HG03064 (cell line): ENCODE measurements around the gene RING1.
"Not testable (repeated sequence)": the region's sequence is repeated elsewhere in the genome, so short reads cannot be mapped to it uniquely, and the experiment has no call there.

ENCODE experiments used
- ATAC-seq: cut with Tn5 transposase; IDR thresholded peaks from one replicate; pipeline ENCODE4 v1.9.1; 2021; ENCODE audit warnings: low read depth; ENCODE audit not compliant: unreplicated experiment

RING1 gene

DNA sequence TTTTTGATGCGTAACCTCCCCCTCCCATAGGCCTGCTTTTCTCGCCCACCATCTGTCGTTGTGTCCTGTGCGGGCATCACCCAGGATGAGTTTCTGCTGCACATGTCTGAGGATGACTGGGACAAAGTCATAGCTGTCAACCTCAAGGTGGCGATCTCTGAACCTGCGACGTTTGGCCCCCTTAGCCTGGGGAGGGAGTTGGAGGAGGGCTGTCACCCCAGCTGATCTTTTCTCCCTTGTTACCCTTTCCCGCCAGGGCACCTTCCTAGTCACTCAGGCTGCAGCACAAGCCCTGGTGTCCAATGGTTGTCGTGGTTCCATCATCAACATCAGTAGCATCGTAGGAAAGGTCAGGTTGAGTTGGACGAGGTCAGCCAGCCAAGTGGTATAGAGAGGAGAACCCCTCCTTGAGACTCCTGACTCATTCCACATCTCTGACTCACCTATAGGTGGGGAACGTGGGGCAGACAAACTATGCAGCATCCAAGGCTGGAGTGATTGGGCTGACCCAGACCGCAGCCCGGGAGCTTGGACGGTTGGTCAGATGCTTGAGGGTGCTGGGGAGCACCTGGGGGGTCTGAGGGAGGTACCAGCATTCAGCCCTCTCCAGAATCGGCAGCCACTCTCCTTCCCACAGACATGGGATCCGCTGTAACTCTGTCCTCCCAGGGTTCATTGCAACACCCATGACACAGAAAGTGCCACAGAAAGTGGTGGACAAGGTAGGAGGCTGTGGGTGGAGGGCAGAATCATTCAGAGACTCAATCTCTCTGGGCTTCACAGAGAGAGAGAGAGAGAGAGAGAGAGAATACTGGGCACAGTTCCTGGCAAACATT lies 2.9 kb upstream of the RING1 start:
- no peak for ATAC-seq

DNA sequence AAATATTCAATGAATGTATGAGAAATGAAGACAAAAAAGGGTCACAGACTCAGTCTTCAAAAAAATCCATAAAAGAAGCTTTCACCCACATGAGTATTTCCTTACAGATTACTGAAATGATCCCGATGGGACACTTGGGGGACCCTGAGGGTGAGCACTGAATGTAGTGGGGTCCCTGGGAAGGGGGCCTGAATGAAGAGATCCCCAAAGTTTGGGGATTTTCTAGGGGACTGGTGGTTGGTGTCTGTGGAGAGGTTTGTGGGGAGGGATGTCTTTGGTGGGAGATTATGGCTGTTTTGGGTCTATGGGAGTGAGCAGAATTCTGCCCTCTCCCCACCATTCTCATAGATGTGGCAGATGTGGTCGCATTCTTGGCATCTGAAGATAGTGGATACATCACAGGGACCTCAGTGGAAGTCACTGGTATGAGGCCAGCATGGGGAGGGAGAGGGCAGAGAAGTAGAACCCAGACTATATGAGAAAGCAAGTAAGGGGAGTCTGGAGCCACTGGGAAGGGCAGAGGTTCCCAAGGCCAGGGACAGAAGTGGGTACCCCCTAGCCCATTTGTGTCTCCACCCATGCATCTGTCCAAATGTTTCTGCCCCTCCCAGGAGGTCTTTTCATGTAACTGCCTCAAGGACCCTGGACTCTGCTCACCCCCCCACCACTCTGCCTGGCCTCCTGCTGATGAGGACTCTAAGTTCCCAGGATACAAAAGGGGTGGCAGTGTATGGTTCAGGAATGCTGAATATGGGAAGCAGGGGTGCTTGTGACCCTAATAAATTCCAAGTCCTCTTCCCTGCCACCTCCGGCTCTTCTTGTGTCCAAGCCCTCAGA lies 2.1 kb upstream of the RING1 start:
- ATAC-seq: no peak

DNA sequence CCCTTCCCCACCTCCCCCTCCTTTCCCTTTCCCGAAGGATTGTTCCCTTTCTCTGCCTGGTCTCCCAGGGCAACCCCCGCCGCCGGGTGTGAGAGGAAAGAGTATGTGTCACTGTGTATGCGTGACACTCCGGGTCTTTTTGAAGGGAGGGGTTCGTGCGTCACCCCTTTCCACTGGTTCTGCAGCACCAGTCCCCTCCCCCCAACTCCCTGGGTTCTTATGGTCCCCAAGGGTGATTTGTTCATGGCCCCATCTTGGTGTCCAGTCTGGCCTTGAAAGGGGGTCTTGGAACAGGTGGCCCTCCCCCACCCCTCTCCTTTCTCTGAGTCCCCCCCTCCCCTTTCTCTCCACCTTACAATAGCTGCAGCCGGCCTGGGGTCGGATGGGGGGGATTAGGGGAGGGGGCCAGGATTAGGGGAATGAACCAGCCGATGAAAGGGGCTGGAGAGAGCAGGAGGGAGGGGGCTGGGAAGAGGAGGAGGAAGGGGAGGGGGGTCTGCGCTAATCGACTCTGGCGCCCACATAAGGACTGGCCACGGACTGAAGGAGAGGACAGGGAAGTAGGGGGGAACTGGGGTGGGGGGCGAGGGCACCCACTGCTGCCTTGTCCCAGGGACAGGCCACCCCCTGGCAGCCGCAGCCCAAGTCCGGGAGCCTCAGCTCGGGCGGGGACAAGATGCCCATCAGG lies 1.3 kb upstream of the RING1 start:
- ATAC-seq: no peak

GRCh38 chr6:33207552-33208090 lies 679 bp upstream of the RING1 start:
- ATAC-seq: no peak

- no peak for ATAC-seq
Observed at GRCh38 chr6:33209856-33210255, 1.6 kb downstream of the RING1 start.

DNA sequence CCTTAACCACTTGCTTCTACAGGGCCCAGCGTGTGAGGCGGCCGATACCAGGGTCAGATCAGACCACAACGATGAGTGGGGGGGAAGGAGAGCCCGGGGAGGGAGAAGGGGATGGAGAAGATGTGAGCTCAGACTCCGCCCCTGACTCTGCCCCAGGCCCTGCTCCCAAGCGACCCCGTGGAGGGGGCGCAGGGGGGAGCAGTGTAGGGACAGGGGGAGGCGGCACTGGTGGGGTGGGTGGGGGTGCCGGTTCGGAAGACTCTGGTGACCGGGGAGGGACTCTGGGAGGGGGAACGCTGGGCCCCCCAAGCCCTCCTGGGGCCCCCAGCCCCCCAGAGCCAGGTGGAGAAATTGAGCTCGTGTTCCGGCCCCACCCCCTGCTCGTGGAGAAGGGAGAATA lies 2.8 kb downstream of the RING1 start:
- no peak for ATAC-seq

DNA sequence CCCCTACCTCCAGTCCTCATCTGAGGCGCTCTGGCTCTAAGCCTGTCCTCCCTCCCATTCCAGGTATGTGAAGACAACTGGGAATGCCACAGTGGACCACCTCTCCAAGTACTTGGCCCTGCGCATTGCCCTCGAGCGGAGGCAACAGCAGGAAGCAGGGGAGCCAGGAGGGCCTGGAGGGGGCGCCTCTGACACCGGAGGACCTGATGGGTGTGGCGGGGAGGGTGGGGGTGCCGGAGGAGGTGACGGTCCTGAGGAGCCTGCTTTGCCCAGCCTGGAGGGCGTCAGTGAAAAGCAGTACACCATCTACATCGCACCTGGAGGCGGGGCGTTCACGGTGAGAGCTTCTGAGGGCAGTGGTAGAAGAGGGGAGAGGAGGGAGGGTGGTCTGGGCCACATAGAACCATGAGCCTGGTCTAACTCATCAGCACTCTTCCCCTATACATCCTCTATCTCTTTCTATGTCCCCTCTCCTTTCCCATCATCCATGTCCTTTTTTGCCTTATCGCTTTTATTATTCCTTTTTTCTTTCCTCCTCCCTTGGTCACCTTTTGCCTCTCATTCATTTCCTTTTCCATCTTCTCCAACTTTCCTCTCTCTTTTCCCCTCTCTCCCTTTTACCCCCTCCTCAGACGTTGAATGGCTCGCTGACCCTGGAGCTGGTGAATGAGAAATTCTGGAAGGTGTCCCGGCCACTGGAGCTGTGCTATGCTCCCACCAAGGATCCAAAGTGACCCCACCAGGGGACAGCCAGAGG lies 3.5 kb downstream of the RING1 start:
- no peak for ATAC-seq

- ATAC-seq: no peak
Observed at GRCh38 chr6:33212857-33213165, 4.5 kb downstream of the RING1 start.

DNA sequence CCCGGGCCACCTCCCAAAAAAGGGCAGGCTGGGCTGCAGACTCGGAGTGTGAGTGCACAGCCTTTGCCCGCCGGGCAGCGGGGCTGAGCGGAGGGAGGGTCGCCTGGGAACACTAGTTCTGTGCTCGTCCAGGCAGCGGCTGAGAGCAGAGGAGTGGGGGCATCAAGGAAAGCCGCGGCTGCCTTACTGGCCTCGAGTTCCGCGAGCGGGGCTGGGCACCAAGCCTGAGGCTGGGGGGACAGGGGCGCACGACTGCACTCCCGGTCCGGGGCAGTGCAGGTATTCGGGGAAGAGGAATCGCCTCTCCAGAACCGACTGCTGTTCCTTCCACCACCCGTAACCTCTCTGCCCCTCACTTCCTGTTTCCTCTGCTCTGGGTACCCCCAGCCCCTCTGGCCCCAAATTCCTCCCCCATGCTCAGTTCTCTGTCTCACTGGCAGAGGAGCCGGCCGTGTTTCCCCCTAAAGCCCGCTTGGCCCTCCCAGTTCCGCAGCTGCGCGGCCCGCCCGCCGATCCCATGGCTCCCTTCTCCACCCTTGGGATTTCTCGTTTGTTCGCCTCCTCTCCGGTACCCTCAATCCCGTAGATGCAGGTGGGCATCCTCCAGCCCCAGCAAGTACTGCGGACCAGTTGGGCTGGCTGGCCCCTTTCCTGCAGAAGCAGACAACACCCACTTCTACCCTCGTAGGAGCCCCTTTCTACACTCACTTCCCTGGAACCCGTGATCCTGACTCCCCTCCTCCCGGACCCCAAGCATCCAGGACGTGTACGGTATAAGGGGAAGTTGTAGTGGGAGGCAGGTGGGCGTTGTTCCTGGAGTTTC lies 5.1 kb downstream of the RING1 start:
- ATAC-seq: no peak

GRCh38 chr6:33213989-33214335 lies 5.7 kb downstream of the RING1 start:
- ATAC-seq: no peak

GRCh38 chr6:33215271-33216116 lies 7.2 kb downstream of the RING1 start:
- no peak for ATAC-seq

DNA sequence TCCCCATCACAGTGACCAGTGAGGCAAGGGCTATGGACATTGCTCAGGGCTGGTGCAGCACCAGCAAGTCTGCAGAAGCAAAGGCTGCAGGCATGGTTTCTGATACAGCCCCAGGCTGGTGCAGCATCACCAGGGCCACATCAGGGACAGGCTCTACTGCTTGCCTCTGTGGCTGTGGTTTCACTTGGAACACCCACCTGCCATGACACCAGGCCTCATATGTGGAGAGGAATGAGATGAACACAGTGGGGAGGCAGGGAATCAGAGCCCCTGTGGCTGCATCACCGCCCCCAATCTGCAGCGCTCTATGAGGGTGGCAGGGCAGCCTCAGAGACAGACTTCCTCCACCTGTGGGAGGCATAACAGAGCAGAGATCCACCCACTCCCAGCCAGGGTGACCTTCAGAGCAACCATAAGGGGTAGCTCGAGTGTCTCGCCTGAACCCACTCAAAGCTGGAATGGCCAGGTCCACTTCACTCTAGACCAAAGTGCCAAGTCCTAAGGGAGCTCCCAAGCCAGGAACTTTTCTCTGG lies 7.9 kb downstream of the RING1 start:
- ATAC-seq: no peak

GRCh38 chr6:33217246-33217645 lies 8.9 kb downstream of the RING1 start:
- no peak for ATAC-seq

GRCh38 chr6:33217681-33218080 lies 9.4 kb downstream of the RING1 start:
- no peak for ATAC-seq

DNA sequence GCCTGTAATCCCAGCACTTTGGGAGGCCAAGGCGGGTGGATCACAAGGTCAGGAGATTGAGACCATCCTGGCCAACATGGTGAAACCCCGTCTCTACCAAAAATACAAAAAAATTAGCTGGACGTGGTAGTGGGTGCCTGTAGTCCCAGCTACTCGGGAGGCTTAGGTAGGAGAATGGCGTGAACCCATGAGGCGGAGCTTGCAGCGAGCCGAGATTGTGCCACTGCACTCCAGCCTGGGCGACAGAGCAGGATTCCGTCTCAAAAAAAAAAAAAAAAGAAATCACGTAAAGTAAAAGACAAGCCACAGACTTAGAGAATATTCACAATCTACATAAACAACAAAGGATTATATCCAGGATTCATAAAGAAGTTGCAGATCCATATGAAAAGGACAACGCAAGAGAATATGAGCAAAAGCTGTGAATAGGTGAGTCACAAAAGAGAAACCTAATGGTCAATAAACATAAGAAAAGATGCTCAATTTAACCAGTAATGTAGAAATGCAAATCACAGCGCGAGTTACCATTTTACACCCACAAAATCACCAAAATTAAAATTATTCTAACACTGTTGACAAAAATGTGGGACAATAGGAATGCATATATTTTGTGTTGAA lies 18.3 kb downstream of the RING1 start:
- not testable (repeated sequence) for ATAC-seq

GRCh38 chr6:33235221-33235634 lies 26.9 kb downstream of the RING1 start:
- no peak for ATAC-seq

GRCh38 chr6:33236328-33236727 lies 28.0 kb downstream of the RING1 start:
- ATAC-seq: no peak

DNA sequence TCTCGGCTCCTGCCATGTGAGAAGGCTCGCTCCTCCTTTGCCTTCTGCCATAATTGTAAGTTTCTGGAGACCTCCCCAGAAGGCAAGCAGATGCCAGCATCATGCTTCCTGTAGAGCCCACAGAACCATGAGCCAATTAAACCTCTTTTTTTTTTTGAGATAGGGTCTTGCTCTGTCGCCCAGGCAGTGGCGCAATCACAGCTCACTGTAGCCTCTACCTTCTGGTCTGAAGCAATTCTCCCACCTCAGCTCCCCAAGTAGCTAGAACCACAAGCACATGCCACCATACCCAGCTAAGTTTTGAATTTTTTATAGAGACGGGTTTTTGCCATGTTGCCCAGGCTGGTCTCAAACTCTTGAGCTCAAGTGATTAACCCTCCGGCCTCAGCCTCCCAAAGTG lies 28.6 kb downstream of the RING1 start:
- ATAC-seq: no peak
